Caco-2 (cell line): ENCODE data around the gene SUPV3L1. TPM values are rescaled to one million over a fixed set of nuclear protein-coding genes. Genes with fewer than 3 reads are reported as not detected.

ENCODE experiments used
- BruUV-seq: library from RNA; stranded (reverse); fragments of 400-500 nt; replicated peaks from 2 replicates; lab custom pipeline; 2021; lab: Mats Ljungman, UMichigan
- CTCF ChIA-PET: fragments of 300-600 bp; sonication (Branson Sonifier 250); formaldehyde crosslinking; loops from one replicate; lab custom pipeline; 2022; ENCODE audit warnings: antibody characterized with exemption; lab: Charles Lee
- POLR2A ChIA-PET: fragments of 300-600 bp; sonication (Branson Sonifier 250); formaldehyde crosslinking; loops from one replicate; lab custom pipeline; 2022; ENCODE audit warnings: antibody characterized with exemption; lab: Charles Lee
- DNase-seq, 2 experiments: peaks; one replicate each; pipeline versions ENCODE4 v3.0.0 to v3.0.0-alpha.2; 2020 to 2022
- H3K27me3 ChIP-seq: replicated peaks from 2 replicates; pipeline ENCODE4 v1.6.0; 2011; ENCODE audit warnings: low read length; ENCODE audit not compliant: control insufficient read depth, insufficient read depth
- H3K36me3 ChIP-seq: 2 replicates; pipeline ENCODE4 v1.5.1; 2011; ENCODE audit warnings: low read length; ENCODE audit not compliant: control insufficient read depth, insufficient read depth
- H3K4me1 ChIP-seq: fragments of 250-450 bp; sonication (Bioruptor Pico); 2 replicates; pipeline ENCODE4 v1.5.1; 2020; ENCODE audit warnings: mild to moderate bottlenecking
- H3K4me3 ChIP-seq: 2 replicates; pipeline ENCODE4 v1.5.1; 2011; ENCODE audit warnings: low read depth, mild to moderate bottlenecking, control low read depth, low read length
- H3K9me3 ChIP-seq: fragments of 250-450 bp; sonication (Bioruptor Pico); 2 replicates; pipeline ENCODE4 v1.5.1; 2020; ENCODE audit warnings: mild to moderate bottlenecking, moderate library complexity
- H3K27ac Mint-ChIP-seq: one replicate; pipeline ENCODE4 v1.8.0; 2022; ENCODE audit warnings: mixed read lengths; ENCODE audit not compliant: unreplicated experiment
- H3K27me3 Mint-ChIP-seq: one replicate; pipeline ENCODE4 v1.8.0; 2022; ENCODE audit warnings: mixed read lengths; ENCODE audit not compliant: insufficient read depth, unreplicated experiment
- H3K36me3 Mint-ChIP-seq: one replicate; pipeline ENCODE4 v1.8.0; 2022; ENCODE audit warnings: mild to moderate bottlenecking, mixed read lengths; ENCODE audit not compliant: insufficient read depth, unreplicated experiment
- H3K4me1 Mint-ChIP-seq: one replicate; pipeline ENCODE4 v1.8.0; 2022; ENCODE audit warnings: low read depth, mixed read lengths; ENCODE audit not compliant: unreplicated experiment
- H3K4me3 Mint-ChIP-seq: one replicate; pipeline ENCODE4 v1.8.0; 2022; ENCODE audit warnings: mild to moderate bottlenecking, moderate library complexity, mixed read lengths; ENCODE audit not compliant: unreplicated experiment
- H3K9me3 Mint-ChIP-seq: one replicate; pipeline ENCODE4 v1.8.0; 2022; ENCODE audit warnings: mixed read lengths; ENCODE audit not compliant: unreplicated experiment
- CTCF ChIP-seq, 2 experiments: fragments of 200-600 bp in 1 of 2; IDR thresholded peaks; 1 replicate in 1 of 2; 2 replicates in 1 of 2; pipeline versions ENCODE4 v1.5.1 to v1.8.0; 2011 to 2022; ENCODE audit warnings: antibody characterized with exemption in 1 of 2, control low read depth in 1 of 2, inconsistent platforms in 1 of 2, low read depth in 1 of 2, low read length in 1 of 2, mild to moderate bottlenecking in 1 of 2, moderate library complexity in 1 of 2; ENCODE audit not compliant: insufficient read depth in 1 of 2, severe bottlenecking in 1 of 2, unreplicated experiment in 1 of 2
- intact Hi-C: fragments of 100-400 bp; cut with micrococcal nuclease; formaldehyde crosslinking; loops from one replicate; pipeline ENCODE4 v1.10.0; 2022; ENCODE audit not compliant: unreplicated experiment
- total RNA-seq: library from RNA; stranded (reverse); gene quantifications from 2 replicates; pipeline ENCODE4 v1.2.3, GENCODE V29; 2022

SUPV3L1 gene
- total RNA-seq, 1 experiment from 2014 or later = 77.1 TPM

DNA sequence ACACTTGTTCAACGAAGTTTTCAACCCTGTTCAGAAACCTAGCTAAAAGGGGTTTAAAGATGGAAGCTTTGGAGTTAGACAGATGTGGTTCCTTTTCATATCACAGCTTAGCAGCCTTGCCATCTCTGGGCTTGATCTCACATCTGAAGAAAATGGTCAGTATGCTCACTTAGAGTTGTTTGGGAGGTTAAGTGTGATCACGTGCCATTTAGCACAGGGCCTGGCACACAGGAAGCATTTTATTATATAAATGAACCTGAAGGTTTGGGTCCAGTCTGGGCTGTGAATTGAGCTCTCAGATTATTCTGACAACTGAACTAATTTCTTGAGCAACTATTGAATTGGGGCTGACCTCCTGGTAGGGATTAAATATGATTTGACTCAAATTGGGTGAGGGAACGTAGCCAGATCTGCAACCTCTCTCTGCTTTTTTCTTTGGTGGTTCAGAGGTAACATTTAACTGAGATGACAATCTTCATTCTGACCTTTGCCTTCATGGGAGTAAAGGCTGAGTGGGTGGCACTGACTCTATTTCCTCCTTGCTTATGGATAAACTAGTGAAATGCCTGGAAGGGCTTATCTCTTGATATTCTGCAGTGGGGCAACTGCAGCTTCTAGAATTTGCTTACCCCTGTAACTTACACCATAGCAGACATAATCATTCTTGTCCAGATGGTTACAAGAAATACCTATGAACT, 29.9 kb downstream of the SUPV3L1 start:
- intact Hi-C loops = no loop called here
- TSS peak; percentile 13 for BruUV-seq
- Mint-ChIP-seq H3K27ac (no peak overlapping the region), H3K36me3 (peaks cover 37% of the 10 kb centered on the region), H3K4me1 (peaks cover 35% of the 10 kb centered on the region), H3K4me3 (no peak overlapping the region), H3K9me3 (no peaks in the 10 kb centered on the region), H3K27me3 (no peaks in the 10 kb centered on the region)
- no peak overlapping the region for H3K4me3 ChIP-seq
- no peak for TF ChIP-seq CTCF (IDR thresholded peaks at IDR 0.05; ENCODE audit: insufficient read depth in 1 of 2, low read depth in 1 of 2, low read length in 1 of 2, severe bottlenecking in 1 of 2, unreplicated experiment in 1 of 2)
- ChIA-PET CTCF (interaction anchor here (0.6 kb wide), 1 partner anchor 94 kb away, joined by 4 read pairs; no protein-coding TSS in a partner anchor), POLR2A (interaction anchor here (1.2 kb wide), 1 partner anchor 86 kb away, joined by 3 read pairs; no protein-coding TSS in a partner anchor)
- no peak for DNase-seq
- no peaks in the 10 kb centered on the region for H3K9me3 ChIP-seq
- peaks cover 16% of the 10 kb centered on the region for H3K4me1 ChIP-seq
- no peaks in the 10 kb centered on the region for H3K27me3 ChIP-seq
- H3K36me3 ChIP-seq = peaks cover 4% of the 10 kb centered on the region; the same call in 1 of the 2 replicates

GRCh38 chr10:69211104-69211503, 31.1 kb downstream of the SUPV3L1 start:
- intact Hi-C loops = no loop called here

More at GRCh38 chr10:69211104-69211503, 31.1 kb downstream of the SUPV3L1 start:
- H3K4me1 Mint-ChIP-seq = peaks cover 35% of the 10 kb centered on the region
- Histone ChIP-seq H3K9me3 (no peaks in the 10 kb centered on the region), H3K27me3 (no peaks in the 10 kb centered on the region), H3K4me1 (peaks cover 16% of the 10 kb centered on the region), H3K36me3 (peaks cover 4% of the 10 kb centered on the region; the same call in 1 of the 2 replicates), H3K4me3 (no peak overlapping the region)
- CTCF ChIA-PET = interaction anchor here (1.1 to 1.4 kb wide), 2 partner anchors 12 to 202 kb away, joined by 3 to 6 read pairs; no protein-coding TSS in a partner anchor
- H3K36me3 Mint-ChIP-seq = peaks cover 29% of the 10 kb centered on the region
- H3K27me3 Mint-ChIP-seq = no peaks in the 10 kb centered on the region
- BruUV-seq = no TSS peak
- no peak for TF ChIP-seq CTCF (IDR thresholded peaks at IDR 0.05; ENCODE audit: insufficient read depth in 1 of 2, low read depth in 1 of 2, low read length in 1 of 2, severe bottlenecking in 1 of 2, unreplicated experiment in 1 of 2)
- no peak overlapping the region for H3K4me3 Mint-ChIP-seq
- no peaks in the 10 kb centered on the region for H3K9me3 Mint-ChIP-seq
- no peak for DNase-seq
- POLR2A ChIA-PET = interaction anchor here (1.2 kb wide), 1 partner anchor 87 kb away, joined by 3 read pairs; no protein-coding TSS in a partner anchor
- H3K27ac Mint-ChIP-seq = no peak overlapping the region
